Measurements from ENCODE around the gene CPTP. TPM values are rescaled to one million over a fixed set of nuclear protein-coding genes. Genes with fewer than 3 reads are reported as not detected.
A peak's percentile ranks its signal among the peaks of the same experiment; 100 is the strongest.

CPTP gene
- total RNA-seq, 1 experiment from 2014 or later = 14.0 TPM

DNA sequence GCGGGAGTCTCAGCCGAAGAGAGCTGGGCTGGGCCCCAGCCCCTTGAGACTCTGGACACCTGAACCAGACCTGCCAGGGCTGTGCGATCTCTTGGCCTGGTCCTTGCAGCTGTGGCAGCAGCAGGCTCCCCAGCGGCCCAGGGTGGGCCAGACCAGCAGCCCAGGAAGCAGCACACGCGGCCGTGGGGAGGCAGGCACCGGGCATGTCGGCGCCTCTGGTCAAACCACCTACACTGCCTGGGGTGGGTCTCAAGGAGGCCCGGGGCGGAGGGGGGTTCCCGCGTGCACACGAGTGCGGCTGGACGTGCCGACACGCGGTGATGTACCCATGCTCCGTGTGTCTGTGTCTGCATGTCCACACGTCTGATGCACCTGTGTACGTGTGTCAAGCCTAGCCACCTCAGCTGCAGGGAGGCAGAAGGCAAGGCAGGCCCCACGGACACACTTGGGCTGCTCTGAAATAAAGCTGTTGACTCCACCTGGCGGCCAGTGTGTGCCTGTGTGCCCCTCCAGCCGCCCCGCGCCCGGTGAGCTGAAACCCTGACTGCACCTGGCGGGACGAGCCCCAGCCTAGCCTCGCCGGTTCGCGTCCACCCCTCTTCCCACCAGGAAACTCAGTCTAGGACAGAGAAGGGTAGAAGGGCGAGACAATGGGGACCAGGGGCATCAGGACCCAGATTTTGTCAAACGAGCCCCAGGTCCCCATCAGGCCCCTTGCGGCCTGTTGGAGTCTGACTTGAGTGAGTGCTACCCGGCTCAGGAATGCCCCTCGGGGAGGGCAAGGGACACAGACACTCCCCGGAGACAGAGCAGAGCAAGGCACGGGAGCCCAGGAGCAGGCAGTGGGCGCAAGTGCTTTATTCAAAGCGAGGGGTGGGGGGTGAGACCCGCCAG lies 32.8 kb upstream of the CPTP start:
- peaks cover 2% of the 10 kb centered on the region for H3K27me3 Mint-ChIP-seq (ENCODE audit: low read depth)
- no CpG with 5 or more reads among the region's 45 CpGs for WGBS (ENCODE audit: extremely low coverage, insufficient read length, low lambda C conversion rate)

More for the DNA sequence above, 32.8 kb upstream of the CPTP start:
- Histone ChIP-seq H3K23ac (ENCODE audit: insufficient read length, low read depth, low read length) (no peak overlapping the region), H3K27ac (ENCODE audit: insufficient read length, low read depth, low read length) (no peak overlapping the region), H3K9ac (ENCODE audit: extremely low read depth, insufficient read length, low read length) (no peak overlapping the region), H2BK15ac (ENCODE audit: low read depth, low read length) (no peak overlapping the region), H3K4me1 (ENCODE audit: insufficient read depth, low read length) (no peaks in the 10 kb centered on the region), H3K27me3 (ENCODE audit: insufficient read depth, low read length) (no peaks in the 10 kb centered on the region), H2BK12ac (ENCODE audit: insufficient read length, low read depth, low read length) (no peak overlapping the region), H4K8ac (replicated peaks; ENCODE audit: insufficient read length, low read depth, low read length) (no peak overlapping the region), H3K9me3 (ENCODE audit: control insufficient read depth, low read depth, low read length) (no peaks in the 10 kb centered on the region), H4K5ac (ENCODE audit: insufficient read length, low read depth, low read length) (no peak overlapping the region), H3K79me1 (ENCODE audit: insufficient read depth, low read depth, low read length, poor library complexity, severe bottlenecking) (no peaks in the 10 kb centered on the region), H3K56ac (ENCODE audit: insufficient read length, low read depth, low read length) (no peak overlapping the region), H2AFZ (ENCODE audit: low read length) (no peak overlapping the region), H2BK120ac (ENCODE audit: low read depth, low read length, poor library complexity, severe bottlenecking) (no peak overlapping the region), H3T11ph (ENCODE audit: low read length) (no peak overlapping the region), H3K23me2 (ENCODE audit: insufficient read length, low read depth, low read length, poor library complexity, severe bottlenecking) (peaks cover 4% of the 10 kb centered on the region), H3K79me2 (ENCODE audit: insufficient read depth, low read length) (no peaks in the 10 kb centered on the region), H3K18ac (ENCODE audit: insufficient read length, low read depth, low read length) (no peak overlapping the region), H2AK5ac (ENCODE audit: insufficient read length, low read length) (no peak overlapping the region), H2BK20ac (ENCODE audit: low read depth, low read length, poor library complexity, severe bottlenecking) (no peak overlapping the region), H4K91ac (ENCODE audit: insufficient read length, low read depth, low read length) (no peak overlapping the region), H3K4ac (ENCODE audit: low read depth, low read length) (no peak overlapping the region), H3K14ac (ENCODE audit: insufficient read depth, low read length) (no peak overlapping the region), H2BK5ac (ENCODE audit: insufficient read length, low read length) (no peak overlapping the region), H4K20me1 (ENCODE audit: control insufficient read depth, insufficient read depth, insufficient read length) (no peaks in the 10 kb centered on the region), H3K4me2 (ENCODE audit: insufficient read depth, insufficient read length, low read length) (no peak overlapping the region)
- H3K36me3 Mint-ChIP-seq (ENCODE audit: insufficient read depth in 1 of 3, low read depth in 3 of 3) = no peaks in the 10 kb centered on the region
- TF ChIP-seq, protein P1, sequence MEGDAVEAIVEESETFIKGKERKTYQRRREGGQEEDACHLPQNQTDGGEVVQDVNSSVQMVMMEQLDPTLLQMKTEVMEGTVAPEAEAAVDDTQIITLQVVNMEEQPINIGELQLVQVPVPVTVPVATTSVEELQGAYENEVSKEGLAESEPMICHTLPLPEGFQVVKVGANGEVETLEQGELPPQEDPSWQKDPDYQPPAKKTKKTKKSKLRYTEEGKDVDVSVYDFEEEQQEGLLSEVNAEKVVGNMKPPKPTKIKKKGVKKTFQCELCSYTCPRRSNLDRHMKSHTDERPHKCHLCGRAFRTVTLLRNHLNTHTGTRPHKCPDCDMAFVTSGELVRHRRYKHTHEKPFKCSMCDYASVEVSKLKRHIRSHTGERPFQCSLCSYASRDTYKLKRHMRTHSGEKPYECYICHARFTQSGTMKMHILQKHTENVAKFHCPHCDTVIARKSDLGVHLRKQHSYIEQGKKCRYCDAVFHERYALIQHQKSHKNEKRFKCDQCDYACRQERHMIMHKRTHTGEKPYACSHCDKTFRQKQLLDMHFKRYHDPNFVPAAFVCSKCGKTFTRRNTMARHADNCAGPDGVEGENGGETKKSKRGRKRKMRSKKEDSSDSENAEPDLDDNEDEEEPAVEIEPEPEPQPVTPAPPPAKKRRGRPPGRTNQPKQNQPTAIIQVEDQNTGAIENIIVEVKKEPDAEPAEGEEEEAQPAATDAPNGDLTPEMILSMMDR (conservative IDR thresholded peaks at IDR 0.05) = peak; percentile 79
- peaks cover 2 to 10% of the 10 kb centered on the region in 2 experiments; a peak in 2 of 5 replicates for H3K9me3 Mint-ChIP-seq
- H3K27ac Mint-ChIP-seq = no peak overlapping the region; a peak in 1 of 7 replicates
- peaks cover 0 to 9% of the 10 kb centered on the region in 2 experiments; a peak in 2 of 4 replicates for H3K4me1 Mint-ChIP-seq
- peak; percentile 84 for DNase-seq
- no peak overlapping the region for H3K4me3 Mint-ChIP-seq
